HG03575 (cell line): ENCODE measurements around the gene CHMP4A.
A peak's percentile ranks its signal among the peaks of the same experiment; 100 is the strongest.
"Not testable (repeated sequence)": the region's sequence is repeated elsewhere in the genome, so short reads cannot be mapped to it uniquely, and the experiment has no call there.

Experiments
- ATAC-seq: cut with Tn5 transposase; IDR thresholded peaks from one replicate; pipeline ENCODE4 v1.9.1; 2021; ENCODE audit not compliant: unreplicated experiment, insufficient number of reproducible peaks, low FRiP score; ENCODE audit errors: extremely low read depth

Gene CHMP4A

DNA sequence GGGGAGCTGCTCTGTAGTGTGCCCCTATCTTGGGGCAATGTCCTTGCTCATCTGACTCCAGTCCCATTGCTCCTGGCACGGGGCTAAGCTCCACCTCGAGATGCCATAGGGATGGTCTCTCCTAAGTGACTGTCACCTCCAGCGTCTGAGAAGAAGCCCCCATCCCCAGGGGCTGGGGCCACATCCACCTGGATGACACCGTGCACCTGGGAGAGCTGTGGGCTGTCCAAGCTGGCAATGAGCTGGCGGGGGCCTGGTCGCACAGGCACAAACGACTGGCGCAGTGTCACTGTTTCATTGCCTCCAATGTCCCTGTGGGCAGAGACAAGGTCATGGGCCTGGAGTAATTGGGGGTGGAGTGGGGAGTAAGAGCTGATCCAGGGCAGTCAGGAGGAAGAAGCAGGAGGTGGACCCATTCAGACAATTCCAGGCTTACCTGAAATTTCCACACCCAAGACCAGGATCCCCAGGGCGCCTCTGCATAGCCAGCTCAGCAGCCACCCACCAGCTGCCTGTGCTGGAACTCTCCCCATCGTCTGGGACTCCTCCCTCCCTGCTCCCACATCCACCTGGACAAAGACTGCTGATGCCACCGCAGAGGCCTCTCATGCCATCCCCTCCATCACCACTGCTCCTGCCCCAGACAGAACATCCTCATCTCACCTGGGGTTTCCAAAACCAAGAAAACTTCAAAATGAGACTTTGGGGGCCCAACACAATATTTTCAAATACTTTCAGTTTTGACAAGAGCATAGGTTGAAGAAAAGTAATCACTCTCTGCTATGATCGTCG is 36.1 kb upstream of the CHMP4A start:
- no peak for ATAC-seq

DNA sequence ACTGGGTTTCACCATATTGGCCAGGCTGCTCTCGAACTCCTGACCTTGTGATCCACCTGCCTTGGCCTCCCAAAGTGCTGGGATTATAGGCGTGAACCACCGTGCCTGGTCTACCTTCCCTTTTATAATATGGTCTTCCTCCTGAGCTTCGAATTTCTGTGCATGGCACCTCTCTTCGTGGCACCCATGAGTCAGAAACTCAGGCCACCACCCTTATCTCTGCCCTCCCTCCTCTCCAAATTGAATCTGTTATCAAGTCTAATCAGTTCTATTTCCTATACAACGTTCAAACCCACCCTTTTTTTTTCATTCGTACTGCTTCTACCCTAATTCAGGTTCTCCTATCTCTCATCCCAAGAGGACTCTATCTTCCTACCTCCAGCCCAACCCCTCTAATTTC is 34.1 kb upstream of the CHMP4A start:
- ATAC-seq = no peak

DNA sequence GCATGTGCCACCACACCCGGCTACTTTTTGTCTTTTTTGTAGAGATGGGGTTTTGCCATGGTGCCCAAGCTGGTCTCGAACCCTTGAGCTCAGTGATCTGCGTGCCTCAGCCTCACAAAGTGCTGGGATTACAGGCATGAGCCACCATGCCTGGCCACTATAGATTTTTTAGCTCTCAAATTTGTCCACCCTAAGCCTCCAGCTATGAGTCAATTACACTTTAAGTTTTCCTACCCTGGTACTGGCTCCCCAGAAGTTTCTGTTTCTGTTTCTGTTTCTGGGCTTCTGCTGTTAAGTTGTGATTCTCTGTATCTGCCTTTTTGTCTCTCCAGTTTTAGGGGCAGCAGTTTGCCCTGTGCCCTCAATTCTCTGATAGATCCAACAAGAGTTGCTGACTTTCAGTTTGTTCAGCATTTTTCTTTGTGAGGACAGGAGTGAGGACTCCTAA is 33.5 kb upstream of the CHMP4A start:
- ATAC-seq = no peak

DNA sequence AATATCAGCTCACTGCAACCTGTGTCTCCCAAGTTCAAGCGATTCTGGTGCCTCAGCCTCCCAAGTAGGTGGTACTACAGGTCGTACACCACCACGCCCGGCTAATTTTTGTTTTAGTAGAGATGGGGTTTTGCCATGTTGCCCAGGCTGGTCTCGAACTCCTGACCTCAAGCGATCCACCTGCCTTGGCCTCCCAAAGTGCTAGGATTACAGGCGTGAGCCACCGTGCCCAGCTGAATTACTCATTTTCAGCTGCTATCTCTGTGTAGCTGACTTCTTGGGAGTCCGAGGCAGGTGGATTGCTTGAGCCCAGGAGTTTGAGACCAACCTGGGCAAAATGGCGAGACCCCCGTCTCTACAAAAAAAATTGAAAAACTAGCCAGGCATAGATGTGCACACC is 32.1 kb upstream of the CHMP4A start:
- ATAC-seq = not testable (repeated sequence)

DNA sequence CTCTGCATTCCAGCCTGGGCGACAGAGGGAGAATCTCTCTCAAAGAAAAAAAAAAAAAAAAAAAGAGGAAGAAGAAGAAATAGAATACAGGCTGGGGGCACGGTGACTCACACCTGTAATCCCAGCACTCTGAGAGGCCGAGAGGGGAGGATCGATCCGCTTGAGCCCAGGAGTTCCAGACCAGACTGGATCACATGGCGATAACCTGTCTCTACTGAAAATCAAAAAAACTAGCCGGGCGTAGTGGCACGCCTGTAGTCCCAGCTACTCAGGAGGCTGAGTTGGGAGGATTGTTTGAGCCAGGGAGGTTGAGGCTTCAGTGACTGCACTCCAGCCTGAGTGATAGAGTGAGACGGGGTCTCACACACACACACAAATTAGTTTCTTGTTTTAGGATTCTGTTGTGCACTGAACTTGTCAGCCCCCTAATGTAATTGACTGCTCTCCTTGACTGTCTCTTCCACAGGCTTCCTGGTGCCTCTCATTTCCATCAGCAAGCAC is 30.1 kb upstream of the CHMP4A start:
- no peak for ATAC-seq

DNA sequence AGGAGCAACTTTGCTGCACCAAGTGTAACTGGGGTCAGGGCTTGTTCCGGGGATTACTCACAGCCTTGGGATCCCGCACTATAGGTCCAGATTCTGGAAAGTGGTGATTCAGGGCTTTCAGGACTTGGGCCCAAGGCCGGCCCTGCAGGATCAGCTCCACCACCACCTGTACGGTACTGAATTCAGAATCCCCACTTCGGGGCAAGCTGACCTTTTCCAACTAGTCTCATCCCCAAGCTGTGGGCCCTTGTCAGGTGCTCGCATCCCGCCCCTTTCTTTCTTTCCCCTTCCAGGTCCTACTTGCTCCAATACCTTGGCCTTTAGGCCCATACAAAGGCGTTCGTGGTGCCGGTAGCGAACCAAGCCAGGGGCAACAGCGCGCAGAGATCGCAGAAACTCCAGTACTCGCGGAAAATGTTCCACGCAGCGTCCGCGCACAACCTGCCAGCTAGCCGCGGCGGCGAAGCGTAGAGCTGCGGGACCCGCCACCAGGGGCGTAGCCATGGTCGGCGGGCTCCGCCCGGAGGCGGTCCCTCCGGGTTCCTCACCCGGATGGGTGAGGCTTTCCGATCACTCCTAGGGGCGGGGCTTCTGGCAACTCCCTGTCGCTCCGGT is 28.6 kb upstream of the CHMP4A start:
- peak; percentile 27 for ATAC-seq

DNA sequence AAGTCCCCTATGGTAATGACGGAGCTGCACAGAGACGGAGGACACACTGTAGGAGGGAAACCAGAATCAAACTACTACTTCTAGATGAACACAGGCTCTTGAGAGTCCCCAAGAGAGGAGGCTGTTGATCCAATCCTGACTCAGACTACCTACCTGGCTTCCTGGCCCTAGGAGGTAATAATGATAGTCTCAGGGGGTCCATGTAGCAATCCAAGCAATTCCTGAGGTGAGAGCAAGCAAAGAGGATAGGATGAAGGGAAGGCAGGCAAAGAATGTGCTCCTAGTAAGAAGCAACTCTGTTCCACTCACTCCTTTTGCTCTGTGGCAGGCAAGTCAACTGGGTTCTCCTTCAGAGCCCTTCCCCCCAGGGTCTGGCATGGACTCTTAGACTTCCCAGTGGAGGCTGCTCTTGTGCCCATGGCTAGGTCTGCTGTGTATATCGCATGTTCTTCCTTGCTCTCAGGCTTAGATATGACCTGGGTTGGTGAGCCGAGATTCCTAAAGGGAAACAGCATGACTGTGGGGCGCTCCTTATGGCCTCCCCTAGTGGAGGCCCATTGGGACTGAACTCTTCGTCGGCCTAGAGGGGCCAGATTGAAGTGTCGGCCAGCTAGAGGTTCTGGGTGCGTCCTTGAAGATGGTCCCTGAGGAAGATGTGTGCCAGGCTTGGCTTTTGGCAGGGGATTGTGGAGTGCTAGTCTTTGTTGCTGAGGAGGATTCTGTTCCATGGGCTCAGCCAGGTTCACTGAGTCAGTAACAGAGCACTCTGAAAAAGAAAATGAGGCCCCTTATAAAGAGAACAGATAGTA is 27.0 kb upstream of the CHMP4A start:
- ATAC-seq = no peak

DNA sequence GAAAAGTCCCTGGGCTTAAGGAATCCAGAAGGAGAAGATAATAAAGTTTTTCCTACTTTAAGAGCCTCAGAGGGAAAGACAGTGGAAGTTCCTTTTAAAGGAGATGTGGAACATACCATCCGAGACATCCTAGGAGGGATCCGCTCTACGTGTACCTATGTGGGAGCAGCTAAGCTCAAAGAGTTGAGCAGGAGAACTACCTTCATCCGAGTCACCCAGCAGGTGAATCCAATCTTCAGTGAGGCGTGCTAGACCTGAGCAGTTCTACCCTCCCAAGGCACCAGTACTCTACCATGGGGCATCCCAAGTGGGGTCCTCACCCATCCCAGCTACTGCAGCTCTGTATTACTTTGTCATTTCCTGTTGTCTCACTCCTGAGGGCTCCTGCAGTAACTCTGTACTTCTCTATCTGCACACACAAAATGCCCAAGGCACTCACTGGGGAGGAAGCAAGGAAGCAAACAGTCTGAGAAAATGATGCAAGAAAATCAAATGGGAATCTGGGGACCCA is 25.3 kb upstream of the CHMP4A start:
- ATAC-seq = no peak

DNA sequence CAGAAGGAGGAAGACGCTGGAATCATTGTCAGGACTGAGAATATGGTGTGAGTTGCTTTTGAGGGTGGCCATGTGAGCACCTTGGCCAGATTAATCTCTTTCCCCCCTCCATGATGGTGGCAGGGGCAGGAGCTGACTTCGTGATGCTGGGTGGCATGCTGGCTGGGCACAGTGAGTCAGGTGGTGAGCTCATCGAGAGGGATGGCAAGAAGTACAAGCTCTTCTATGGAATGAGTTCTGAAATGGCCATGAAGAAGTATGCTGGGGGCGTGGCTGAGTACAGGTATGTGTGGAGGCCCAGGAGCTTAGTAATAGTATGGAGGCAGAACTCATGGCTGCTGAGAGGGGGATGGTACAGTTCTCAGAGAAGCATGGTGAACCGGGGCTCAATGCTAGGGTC is 24.8 kb upstream of the CHMP4A start:
- ATAC-seq = no peak

DNA sequence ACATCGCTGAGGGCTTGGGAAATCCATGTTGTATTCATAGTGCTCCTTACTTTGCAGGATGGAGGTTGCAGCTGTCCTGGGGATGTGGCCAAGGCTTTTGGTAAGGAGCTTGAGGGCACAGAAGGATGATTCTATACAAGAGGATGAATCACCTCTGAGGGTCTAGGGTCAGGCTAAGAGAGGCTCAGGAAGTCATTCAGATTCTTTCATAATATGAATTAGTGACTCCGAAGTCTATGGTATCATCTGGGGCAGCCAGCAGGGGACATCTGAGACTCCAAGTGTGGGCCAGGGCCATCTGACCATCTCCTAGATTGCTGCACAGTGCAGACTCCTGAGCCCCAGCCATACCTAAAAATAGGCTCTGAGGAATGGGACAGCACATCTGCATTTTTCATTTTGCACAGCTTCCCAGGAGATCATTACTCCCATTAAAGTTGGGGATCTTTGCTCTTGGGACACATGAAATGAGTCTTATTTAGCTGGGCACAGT is 24.2 kb upstream of the CHMP4A start:
- ATAC-seq = no peak

DNA sequence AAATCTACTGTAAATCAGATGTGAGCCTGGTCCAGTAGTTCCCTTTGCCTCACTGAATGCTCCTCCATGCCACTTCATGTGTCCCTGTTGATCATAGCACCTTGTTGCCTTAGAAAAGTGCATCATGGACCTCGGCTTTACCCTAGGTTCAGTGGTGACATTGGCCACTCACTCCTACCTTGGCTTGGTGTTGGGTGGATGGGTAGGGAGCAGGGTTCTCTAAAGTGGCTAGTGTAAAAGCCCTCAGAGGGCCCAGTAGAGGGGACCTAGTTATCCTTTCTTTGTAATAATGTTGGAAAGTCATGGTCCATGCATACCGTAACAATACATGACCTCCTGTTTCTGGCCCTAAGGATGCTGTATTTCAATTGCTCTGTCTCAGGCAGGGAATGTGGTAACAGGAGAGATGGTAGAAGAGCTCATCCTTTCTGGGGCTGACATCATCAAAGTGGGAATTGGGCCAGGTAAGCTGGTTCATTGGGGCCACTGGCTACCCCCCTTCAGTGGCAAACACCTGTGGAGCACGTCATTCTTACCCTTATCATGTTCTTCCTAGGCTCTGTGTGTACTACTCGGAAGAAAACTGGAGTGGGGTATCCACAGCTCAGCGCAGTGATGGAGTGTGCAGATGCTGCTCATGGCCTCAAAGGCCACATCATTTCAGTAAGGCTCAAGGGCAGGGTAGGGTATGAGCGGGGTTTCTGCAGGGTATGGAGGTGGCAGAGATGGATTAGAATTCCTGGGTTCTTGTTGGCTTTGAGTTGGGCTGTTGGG is 23.6 kb upstream of the CHMP4A start:
- no peak for ATAC-seq

DNA sequence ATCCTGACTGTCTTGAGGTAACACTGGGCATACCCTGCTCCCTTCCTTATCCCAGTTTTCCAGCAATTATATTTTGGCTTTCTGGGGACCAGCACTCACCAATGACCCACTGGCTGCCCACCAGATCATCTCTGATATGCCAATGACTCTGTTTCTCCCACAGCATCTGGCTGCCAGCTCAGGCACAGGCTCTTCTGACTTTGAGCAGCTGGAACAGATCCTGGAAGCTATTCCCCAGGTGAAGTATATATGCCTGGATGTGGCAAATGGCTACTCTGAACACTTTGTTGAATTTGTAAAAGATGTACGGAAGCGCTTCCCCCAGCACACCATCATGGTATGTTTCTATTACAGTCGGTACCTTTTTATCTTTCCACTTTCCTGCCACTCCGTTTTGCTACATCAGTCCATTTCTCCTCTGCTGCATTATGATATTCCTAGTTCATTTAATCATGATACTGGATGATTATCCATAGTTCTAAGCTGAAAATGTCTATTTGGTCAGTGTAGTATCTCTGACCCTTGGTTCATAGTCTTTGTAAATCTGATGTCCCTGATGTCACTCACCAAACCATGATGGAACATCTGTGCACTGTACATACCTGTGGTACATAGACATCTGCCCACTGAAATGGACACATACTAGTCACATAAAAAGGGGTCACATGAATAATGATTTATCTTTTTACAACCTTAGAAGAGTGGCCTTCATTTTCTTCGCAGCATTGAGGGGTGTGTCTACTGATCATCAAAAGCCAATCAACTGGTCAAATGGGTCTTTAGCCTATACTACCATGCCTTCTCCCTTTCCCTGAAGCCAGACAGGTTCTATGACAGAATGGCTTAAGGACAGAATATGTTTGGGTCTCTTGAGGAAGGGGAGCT is 22.8 kb upstream of the CHMP4A start:
- ATAC-seq = no peak

DNA sequence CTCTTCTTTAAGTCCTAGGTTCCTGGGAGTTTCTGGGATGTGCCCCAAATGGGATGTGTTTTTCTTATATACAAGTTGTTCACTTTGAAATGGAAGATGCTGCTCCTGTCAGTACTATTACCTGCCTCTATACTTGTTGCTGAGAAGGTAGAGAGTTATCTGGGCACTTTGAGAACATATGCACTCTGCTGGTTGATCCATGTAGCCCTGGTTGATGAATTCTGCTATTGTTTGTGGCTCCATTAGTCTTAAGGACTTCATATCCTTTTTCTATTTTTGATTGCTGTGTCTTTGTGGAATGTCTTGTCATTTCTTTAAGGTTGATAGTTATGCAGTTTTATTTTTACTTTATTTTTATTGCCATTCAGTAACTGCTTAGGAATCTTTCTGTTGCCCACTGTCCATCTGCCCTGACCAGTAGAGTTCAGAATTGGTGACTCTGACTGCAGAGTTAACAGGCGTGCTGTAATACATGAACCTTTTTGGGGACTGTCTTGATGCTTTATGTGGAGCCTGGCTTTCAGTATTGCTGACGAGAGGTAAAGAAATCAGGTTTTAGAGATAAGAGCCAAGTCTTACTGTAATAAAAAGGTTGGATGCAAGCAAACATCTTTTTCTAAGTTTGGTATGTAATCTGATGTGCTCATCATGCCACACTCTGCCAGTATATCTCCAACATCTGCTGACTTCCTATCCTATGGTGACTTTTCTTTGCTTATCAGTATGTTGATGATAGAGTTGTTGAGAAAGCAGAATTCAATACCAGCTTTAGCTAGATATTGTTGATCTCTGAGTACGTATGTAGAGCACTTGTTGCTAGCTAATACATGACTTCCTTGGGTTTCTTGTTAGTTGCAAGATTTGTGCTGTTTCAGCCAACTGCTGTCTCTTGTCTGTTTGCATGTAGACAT is 21.1 kb upstream of the CHMP4A start:
- ATAC-seq = no peak

DNA sequence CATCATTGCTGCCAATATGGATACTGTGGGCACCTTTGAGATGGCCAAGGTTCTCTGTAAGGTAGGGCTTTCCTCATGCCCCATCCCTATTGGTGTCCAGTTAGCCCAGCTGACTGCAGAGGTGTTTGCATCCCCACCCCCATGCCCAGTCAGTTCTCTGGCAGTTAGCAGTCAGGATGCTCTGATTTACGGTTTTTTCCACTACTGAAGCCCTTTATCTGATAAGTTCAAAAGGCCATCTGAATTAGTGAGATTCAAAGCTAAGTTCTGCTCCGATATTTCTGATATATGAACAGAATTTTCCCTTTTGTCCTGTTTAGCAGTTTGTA is 20.2 kb upstream of the CHMP4A start:
- ATAC-seq = no peak

DNA sequence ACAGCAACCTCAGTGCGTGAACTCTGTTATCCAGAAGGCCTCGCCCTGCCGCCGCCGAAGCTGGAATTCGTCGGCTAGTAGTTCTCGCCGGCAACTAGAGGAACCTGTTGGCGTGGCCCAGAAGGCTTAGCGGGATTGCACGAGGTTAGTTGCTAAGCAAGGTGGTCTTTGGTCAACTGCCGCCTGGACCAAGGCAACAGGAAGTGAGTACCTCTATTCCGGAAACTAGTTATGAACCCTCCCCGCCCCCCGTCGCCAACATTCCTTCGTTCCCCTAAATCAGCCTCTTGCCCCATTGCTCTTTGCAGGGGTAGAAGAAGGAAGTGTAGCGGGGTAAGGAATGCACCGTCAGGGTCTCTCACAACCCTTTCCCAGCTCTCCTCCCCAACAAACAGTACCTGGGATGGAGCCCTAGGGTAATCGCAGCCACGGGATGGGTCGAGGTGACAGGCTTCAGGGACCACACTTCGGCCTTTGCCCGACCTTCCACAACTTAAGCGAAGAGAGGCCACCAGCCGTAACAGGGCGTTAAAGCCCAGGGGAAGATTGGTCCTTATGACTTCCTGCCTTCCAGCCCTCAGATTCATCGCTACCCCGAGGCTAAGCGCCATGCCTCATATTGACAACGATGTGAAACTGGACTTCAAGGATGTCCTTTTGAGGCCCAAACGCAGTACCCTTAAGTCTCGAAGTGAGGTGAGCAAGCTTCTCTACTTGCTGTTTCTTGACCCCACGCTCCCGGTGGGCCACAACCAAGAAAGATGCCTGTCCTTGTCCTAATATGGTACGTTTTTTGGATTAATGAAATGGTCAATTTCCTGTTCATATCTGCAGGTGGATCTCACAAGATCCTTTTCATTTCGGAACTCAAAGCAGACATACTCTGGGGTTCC is 19.6 kb upstream of the CHMP4A start, which contains the start of gene GMPR2:
GMPR2 (plus strand) TSS at position 285 of the 893 bp plus-strand sequence; CDS start at position 610, 325 bp downstream.
- ATAC-seq = no peak

DNA sequence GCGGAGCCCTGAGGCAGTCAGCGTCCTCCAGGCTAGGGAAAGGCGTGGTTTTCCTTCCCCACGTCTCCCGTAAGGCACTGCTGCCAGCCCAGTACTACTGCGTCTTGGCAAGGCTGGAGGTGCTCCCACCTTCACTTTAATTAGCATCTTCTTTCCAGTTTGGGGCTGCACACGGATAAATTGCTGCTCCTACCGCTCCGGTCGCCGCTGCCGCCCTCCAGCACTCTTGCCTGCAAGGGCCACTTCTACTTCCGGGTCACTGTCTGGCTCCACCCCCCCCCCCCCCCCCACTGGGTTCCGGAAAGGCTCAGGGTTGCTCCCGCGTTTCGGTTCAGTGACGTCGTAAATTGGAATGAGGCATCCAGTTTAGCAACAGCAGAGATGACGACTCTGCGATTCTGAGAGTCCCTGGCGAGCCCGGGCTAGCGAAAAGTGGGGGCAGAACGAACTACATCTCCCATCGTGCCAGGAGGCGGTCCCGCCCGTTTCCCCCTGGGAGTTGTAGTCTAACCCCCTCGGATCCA is 18.9 kb upstream of the CHMP4A start, which contains the start of gene NEDD8:
NEDD8 (minus strand) TSS at position 247 of the 524 bp plus-strand sequence; CDS start at position 147, 100 bp downstream.
- ATAC-seq = no peak
